Adrenal gland (tissue), 5 donors: Measurements from ENCODE around the gene ZNF850.

ENCODE experiments used
- POLR2A ChIP-seq, 2 donors: fragments of 450-650 bp; IDR thresholded peaks; one replicate each; pipeline ENCODE4 v1.6.1; 2017; ENCODE audit warnings: antibody characterized with exemption in 2 of 2, mild to moderate bottlenecking in 2 of 2, moderate library complexity in 1 of 2
- TF ChIP-seq, protein P1 (sequence below), 6 experiments: fragments of 450-650 bp in 4 of 6; fragments of 200-600 bp in 2 of 6; sonication (generic) in 1 of 6; IDR thresholded peaks; 1 replicate in 5 of 6; 2 replicates in 1 of 6; pipeline versions ENCODE4 v1.5.1 to v1.8.0; 2016 to 2021; ENCODE audit warnings: antibody characterized with exemption in 6 of 6, mild to moderate bottlenecking in 2 of 6, moderate library complexity in 1 of 6
- donor health status: DM: no; HTN: no; CAD: no.

- TF ChIP-seq, protein P1, sequence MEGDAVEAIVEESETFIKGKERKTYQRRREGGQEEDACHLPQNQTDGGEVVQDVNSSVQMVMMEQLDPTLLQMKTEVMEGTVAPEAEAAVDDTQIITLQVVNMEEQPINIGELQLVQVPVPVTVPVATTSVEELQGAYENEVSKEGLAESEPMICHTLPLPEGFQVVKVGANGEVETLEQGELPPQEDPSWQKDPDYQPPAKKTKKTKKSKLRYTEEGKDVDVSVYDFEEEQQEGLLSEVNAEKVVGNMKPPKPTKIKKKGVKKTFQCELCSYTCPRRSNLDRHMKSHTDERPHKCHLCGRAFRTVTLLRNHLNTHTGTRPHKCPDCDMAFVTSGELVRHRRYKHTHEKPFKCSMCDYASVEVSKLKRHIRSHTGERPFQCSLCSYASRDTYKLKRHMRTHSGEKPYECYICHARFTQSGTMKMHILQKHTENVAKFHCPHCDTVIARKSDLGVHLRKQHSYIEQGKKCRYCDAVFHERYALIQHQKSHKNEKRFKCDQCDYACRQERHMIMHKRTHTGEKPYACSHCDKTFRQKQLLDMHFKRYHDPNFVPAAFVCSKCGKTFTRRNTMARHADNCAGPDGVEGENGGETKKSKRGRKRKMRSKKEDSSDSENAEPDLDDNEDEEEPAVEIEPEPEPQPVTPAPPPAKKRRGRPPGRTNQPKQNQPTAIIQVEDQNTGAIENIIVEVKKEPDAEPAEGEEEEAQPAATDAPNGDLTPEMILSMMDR (IDR thresholded peaks at IDR 0.05) = no peak
- TF ChIP-seq POLR2A (IDR thresholded peaks at IDR 0.05) = no peak
Observed at GRCh38 chr19:36745870-36746269, 26.7 kb downstream of the ZNF850 start.
